Calu3 (cell line): ENCODE data around the gene EVA1C. TPM values are rescaled to one million over a fixed set of nuclear protein-coding genes. Genes with fewer than 3 reads are reported as not detected.

Source experiments
- total RNA-seq: library from RNA; stranded (reverse); gene quantifications from 2 replicates; pipeline ENCODE4 v1.2.3, GENCODE V29; 2022

The EVA1C gene
- total RNA-seq, 1 experiment from 2014 or later, result 1.4 TPM

Other genes with a start within 250 kb of the EVA1C start
- 10.9 and 13.7 TPM in 2 replicates for gene MIS18A, start 133.7 kb upstream of the EVA1C start, total RNA-seq
- gene MRAP, start 113.9 kb upstream of the EVA1C start, total RNA-seq, result not detected in 2 replicates
- gene URB1, start 19.7 kb upstream of the EVA1C start, total RNA-seq, result 16.5 and 19.2 TPM in 2 replicates
- gene TCP10L, start 172.8 kb downstream of the EVA1C start, total RNA-seq, result 0.51 TPM in 1 of 2 replicates, not detected in the other
- 28.9 and 35.9 TPM in 2 replicates for gene CFAP298, start 199.7 kb downstream of the EVA1C start, total RNA-seq